SKM-1 treated with dmso at 0.1 percent for 144 hours (cell line): Measurements from ENCODE around the gene IKBKG.
A peak's percentile ranks its signal among the peaks of the same experiment; 100 is the strongest.
"Not testable (repeated sequence)": the region's sequence is repeated elsewhere in the genome, so short reads cannot be mapped to it uniquely, and the experiment has no call there.

Experiments used
- DNase-seq: peaks from one replicate; lab custom pipeline; 2025; ENCODE audit not compliant: unreplicated experiment; lab: John Stamatoyannopoulos, UW

The IKBKG gene

DNA sequence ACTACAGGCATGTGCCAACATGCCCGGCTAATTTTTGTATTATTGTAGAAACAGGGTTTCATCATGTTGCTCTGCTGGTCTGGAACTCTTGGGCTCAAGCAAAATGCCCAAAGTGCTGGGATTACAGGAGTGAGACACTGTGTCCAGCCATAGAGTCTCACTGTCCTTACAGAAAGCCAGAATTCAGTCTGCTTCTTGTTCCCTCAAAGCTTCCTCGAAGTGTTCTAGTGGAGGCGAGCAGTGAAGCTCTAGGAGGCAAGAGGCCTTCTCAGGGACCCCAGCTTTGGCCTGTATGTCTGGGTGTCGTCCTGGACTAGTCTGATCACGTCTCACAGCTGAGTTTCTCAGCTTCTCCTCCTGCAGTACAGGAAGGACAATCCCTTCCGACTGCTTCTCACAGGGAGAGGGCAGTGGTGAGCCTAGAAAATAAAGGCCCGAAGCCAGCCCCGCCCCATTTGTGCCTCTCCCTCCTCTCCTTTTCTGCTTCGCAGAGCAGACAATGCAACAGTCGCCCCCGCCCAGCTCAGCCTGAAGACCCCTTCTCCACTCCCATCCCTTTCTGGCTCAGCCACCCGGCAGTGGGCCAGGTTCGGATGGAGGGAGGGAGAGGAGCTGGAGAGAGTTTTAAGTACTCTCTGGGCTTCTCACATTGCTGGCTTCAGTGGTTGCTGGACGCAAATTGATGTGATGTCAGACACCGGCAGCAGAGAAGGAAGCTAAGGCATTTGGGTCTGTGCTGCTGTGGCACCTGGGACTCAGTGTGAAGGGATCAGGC lies 20.3 kb upstream of the IKBKG start:
- DNase-seq: peak; percentile 45

DNA sequence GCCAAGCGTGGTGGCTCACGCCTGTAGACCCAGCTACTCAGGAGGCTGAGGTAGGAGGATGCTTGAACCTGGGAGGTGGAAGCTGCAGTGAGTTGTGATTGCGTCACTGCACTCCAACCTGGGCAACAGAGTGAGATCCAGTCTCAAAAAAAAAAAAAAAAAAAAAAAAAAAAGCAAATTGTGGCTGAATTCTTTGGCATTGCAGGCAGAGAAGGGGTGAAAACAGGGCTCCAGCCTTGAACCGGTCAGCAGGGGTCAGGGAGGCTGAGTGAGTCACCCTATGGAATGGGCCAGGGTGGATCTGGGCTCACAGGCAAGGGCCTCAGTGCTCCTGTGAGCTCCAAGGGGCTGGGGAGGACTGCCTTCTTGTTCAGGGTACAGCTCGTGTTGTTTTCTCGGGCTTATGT lies 18.2 kb upstream of the IKBKG start:
- DNase-seq: no peak

GRCh38 chrX:154530286-154530685 lies 17.1 kb upstream of the IKBKG start:
- DNase-seq: no peak

- no peak for DNase-seq
Measured at GRCh38 chrX:154531626-154532025, 15.8 kb upstream of the IKBKG start.

- no peak for DNase-seq
Measured at GRCh38 chrX:154532690-154533089, 14.7 kb upstream of the IKBKG start.

DNA sequence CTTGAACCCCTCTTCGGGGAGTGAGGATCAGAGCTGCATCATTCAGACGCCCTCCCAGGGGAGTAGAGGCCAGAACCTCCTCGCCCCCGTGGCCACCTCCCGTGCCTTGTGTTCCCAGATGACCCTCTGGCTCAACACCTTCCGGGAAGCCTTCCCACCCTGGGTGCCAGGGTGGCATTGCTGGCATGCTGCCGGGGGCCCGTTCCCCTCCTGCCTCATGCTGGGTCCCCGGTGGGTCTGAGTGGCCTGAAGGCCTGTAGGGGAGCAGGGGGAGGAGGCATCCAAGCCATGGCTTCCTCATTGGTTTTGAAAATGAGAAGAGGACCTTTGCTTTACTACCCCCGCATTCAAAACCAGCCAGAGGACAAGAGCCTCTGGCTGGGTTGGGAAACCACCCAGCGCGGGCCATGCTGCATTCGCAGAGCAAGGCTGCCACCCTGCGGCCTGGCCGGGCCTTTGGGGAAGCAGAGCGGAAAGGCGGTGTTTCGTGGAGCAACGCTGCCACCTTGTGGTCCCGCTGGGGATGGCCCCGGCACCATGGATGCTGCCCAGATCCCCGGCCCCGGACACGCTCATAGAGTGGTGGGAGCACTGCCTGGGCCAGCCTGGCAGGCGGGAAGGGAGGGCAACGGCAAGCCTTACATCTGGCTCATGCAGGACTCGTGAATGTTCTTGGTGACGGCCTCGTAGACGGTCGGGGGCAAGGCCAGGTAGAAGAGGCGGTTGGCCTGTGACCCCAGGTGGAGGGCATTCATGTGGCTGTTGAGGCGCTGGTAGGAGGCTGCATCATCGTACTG lies 12.7 kb upstream of the IKBKG start:
- DNase-seq: peak; percentile 79

DNA sequence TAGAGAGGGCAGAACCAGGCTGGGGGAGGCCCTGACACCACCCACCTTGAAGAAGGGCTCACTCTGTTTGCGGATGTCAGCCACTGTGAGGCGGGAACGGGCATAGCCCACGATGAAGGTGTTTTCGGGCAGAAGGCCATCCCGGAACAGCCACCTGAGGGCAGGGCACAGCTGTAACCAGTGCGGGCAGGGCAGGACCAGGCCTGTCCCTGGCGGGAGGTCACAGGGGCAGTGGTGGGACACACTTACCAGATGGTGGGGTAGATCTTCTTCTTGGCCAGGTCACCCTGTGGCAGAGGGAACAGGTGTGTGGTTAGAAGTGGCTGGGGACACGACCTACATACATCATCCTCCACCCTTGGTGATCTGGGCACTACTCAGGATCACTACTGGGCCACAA lies 11.5 kb upstream of the IKBKG start:
- DNase-seq: no peak

DNA sequence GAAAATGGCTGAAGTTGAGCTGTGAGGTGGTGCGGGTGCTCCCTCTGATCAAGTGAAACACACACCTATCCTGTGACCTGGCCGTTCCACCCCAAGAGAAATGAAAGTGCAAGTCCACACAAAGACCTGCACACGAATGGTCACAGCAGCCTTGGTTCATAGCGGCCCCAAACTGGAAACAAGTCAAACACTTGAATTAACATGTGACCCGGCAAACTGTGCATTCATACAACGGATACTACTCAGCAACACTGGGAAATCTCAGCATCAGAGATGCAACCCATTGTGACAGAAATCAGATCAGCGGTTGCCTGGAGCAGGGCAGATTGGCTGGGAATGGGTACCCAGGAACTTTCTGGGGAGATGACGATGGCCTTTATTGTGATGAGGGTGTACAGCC lies 8.3 kb upstream of the IKBKG start:
- no peak for DNase-seq

GRCh38 chrX:154540365-154540764 lies 7.1 kb upstream of the IKBKG start:
- not testable (repeated sequence) for DNase-seq

DNA sequence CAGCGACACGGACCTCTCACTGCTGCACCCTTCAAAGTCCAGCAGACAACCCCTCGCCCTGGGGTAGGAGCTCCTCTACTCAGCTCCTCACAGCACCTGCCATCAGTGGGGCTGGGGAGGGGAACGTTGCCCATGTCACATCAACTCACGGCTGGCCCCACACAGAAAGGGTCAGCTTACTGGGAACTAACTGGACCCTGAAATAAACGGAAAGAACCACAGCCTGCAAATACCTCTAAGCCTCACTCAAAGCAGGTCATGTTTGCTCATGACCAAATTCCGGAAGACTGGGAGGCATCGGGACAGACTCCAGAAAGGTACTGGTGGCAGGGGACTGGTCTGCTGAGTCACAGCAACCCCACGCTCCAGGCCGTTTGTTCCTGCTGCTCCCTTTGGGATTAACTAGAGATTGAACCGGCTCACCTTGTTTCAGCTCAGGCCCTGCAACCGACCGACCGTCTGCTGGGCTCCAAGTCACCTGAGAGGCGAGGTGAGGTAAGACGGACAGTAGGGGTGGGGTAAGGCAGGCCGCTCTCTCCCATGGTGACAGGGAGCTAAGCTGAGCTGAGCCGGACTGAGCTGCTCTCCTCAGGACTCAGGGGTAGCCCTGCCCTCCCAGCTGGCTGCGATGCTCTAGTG lies 6.4 kb upstream of the IKBKG start:
- DNase-seq: no peak

GRCh38 chrX:154541589-154541895 lies 5.9 kb upstream of the IKBKG start:
- no peak for DNase-seq

GRCh38 chrX:154541896-154542722 lies 5.3 kb upstream of the IKBKG start:
- peak; percentile 38 for DNase-seq

- DNase-seq: peak; percentile 76
Measured at GRCh38 chrX:154542723-154543424, 4.5 kb upstream of the IKBKG start.

GRCh38 chrX:154545673-154546274 lies 1.6 kb upstream of the IKBKG start:
- no peak for DNase-seq

DNA sequence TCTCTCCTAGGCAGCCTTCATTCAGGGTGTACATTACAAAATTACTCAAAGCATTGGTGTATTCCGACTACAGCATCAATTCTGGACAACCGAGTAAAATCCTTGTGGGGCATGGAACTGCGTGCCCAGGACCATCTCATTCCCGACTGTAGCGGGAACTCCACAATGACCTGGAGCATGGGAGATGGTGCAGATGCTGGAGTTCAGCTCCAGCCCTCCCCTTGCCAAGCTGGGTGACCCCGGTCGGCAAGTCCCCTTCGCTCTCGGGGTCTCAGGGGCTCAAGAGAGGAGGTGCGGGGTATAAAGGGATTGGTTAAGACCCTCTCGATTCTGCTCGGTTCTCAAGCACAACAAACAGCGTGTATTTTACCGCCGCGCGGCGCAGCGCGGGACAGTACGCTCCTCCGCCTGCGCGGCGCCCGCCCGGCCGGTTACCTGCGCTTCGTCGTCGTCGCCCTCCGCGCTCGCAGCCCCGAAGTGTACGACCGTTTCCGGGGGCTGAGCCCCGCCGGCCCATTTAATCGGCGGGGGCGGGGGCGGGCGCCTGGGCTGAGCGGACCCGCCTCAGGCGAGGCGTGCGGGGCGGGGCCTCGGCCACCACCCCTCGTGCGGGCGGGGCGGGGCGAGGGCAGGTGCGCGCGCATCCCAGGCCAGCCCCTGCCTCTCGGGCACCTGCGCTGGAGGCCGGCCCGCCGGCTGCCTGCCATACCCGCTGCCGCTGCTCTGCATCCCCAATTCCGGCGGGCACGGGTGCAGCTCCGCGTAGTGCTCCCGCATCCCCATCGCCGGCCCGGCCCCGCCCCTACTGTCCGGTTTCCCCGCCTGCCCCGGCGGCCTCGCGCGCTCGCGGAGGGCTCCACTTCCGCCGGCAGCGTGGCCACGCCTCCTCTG lies 821 bp upstream of the IKBKG start, which contains the start of gene G6PD:
TSS of gene G6PD (minus strand) at position 493 of the 891 bp plus-strand sequence. CDS start 691 bp downstream, outside the sequence.
- DNase-seq: peak; percentile 18

GRCh38 chrX:154548028-154548316 lies 552 bp downstream of the IKBKG start:
- DNase-seq: no peak

- no peak for DNase-seq
Measured at GRCh38 chrX:154549766-154550165, 2.3 kb downstream of the IKBKG start.

- not testable (repeated sequence) for DNase-seq
Measured at GRCh38 chrX:154552112-154552806, 4.8 kb downstream of the IKBKG start.
